CD4-positive, alpha-beta T cell treated with Interleukin-10 for 1 hour (primary cell): ENCODE measurements around the gene PPP1R12B.
A peak's percentile ranks its signal among the peaks of the same experiment; 100 is the strongest.
"Not testable (repeated sequence)": the region's sequence is repeated elsewhere in the genome, so short reads cannot be mapped to it uniquely, and the experiment has no call there.

Source experiments
- DNase-seq: peaks from one replicate; pipeline ENCODE4 v3.0.0-alpha.2; 2020

The PPP1R12B gene

GRCh38 chr1:202493112-202493511, 144.6 kb downstream of the PPP1R12B start:
- not testable (repeated sequence) for DNase-seq

GRCh38 chr1:202498542-202498941, 150.0 kb downstream of the PPP1R12B start:
- DNase-seq, result no peak

DNA sequence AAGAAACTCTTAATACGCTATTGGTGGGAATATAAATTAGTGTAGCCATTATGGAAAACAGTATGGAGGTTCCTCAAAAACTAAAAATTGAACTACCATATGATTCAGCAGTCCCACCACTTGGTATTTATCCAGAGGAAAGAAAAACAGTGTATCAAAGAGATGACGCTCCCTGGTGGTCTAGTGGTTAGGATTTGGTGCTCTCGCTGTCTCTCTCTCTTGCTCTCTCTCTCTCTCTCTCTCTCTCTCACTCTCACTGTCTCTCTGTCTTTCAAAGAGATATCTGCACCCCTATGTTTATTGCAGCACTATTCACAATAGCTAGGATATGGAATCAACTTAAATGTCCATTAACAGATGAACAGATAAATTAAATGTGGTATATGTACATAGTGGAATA, 151.5 kb downstream of the PPP1R12B start:
- DNase-seq, result not testable (repeated sequence)

DNA sequence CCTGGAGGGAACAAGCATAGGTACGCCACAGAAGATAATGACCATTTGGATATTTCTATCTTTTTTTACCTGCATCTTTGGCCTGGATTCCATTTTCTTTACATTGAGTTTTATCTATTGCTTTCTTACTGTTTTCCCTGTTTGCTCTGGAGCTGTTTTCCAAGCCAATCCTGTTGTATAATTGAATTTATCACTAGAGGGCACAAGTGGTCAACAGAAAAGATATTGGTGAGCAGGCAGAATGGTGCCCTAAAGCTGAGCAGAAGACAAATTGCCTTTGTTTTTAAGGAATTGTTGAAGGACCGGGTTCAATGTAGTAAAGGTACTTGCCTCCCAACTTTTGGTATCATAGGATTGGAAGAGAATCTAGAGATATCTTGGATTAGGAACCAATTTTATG, 152.8 kb downstream of the PPP1R12B start:
- no peak for DNase-seq

DNA sequence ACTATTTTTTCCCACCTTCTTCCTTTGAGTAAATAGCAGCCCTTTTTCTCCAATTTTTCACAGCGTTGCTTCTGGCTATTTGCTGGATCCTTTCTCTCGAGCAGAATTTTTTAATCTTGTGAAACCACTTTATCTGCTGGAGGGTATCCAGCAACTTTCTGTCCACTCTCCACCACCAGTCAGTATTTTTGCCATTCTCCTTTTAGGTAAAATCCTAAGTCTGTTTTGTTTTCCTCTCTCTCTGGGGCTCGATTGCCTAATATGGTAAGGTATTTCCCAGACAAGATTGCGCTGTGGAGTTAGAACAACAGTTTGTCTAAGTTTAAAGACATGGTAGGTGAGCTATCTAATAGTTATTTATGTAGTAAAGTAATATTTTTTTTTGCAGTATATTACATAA, 156.9 kb downstream of the PPP1R12B start:
- no peak for DNase-seq

GRCh38 chr1:202505880-202506575, 157.5 kb downstream of the PPP1R12B start:
- DNase-seq, result not testable (repeated sequence)

GRCh38 chr1:202508863-202509262, 160.4 kb downstream of the PPP1R12B start:
- DNase-seq, result not testable (repeated sequence)

DNA sequence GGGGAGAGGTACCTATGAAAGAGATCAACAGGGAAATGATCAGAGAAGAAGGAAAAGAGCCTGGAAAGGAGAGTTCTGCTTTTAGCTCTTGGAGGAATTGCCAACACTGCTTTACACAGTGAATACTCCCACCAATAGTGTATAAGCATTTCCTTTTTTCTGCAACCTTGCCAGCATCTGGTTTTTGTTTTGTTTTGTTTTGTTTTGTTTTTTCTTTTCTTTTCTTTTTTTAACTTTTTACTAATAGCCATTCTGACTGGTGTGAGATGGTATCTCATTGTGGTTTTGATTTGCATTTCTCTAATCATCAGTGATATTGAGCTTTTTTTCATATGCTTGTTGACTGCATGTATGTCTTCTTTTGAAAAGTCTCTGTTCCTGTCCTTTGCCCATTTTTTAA, 165.4 kb downstream of the PPP1R12B start:
- not testable (repeated sequence) for DNase-seq

- no peak for DNase-seq
Observed at GRCh38 chr1:202516434-202516877, 168.0 kb downstream of the PPP1R12B start.

DNA sequence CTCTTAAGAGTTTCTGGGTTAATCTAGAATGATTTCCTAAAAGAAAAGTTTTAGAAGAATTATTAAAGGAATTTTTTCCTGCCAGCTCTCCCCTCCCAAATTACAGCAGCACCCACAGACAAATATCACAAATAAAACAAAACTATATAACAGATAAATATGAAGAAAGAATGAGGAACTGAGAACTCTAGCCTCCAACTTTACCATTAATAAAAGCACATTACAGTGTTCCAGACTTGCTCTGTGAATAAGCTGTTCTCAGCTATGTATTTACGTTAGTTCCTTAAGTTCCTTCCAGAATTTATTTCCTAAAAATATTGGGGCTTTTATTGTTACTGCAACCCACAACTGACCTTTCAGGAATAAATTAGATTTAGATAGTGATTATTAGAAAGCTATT, 168.6 kb downstream of the PPP1R12B start:
- not testable (repeated sequence) for DNase-seq

GRCh38 chr1:202518180-202518579, 169.7 kb downstream of the PPP1R12B start:
- not testable (repeated sequence) for DNase-seq

- DNase-seq, result not testable (repeated sequence)
Observed at GRCh38 chr1:202518905-202519304, 170.4 kb downstream of the PPP1R12B start.

DNA sequence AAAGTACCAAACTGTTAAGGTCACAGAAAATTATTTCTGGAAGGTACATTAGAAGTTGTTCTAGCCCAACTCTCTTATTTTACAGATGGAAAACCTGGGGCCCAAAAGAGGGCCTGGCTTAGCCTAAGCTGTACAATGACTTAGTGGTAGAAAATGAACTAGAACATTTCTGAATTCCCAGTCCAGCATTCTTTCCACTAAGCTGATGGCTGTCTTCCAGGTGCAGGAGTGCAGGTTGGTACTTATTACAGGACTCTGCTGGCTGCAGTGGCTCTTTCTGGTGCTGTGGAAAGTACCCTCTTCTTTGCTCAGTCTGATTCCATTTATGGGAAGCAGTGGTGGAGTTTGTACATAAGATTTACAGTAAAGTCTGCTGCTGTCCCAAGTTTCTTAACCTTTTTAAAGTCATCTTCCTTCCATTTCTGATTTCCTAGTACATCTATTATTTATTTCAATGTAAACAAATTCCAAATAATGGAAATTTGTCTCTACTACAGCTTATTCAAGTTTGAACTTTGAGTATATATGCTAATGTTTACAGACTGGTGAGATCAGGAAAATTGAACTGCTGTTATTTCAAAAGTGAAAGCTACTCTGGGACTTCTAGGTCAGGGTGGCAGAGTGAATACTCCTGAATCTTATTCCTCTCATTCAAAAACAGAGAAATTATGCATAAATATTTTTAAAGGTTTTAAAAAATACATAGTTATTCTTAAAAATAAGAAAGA, 171.8 kb downstream of the PPP1R12B start:
- DNase-seq, result not testable (repeated sequence)

DNA sequence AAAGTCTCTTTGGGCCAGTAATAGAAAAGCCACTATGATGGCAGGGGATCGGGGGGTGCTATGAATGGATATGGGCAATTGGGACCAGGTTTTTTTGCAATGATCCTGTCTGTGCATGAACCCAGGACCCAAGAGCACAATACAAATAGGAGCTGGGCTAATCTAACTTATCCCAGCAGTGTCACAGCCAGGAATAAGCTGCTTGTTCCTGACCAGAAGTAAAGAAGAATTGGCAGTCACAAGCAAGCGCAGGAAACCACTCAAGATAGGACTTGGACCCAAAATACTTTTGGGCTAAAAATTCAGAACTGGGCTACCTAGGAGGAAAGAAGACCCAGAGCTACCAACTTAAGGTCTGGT, 172.3 kb downstream of the PPP1R12B start:
- not testable (repeated sequence) for DNase-seq

GRCh38 chr1:202521484-202521883, 173.0 kb downstream of the PPP1R12B start:
- not testable (repeated sequence) for DNase-seq

DNA sequence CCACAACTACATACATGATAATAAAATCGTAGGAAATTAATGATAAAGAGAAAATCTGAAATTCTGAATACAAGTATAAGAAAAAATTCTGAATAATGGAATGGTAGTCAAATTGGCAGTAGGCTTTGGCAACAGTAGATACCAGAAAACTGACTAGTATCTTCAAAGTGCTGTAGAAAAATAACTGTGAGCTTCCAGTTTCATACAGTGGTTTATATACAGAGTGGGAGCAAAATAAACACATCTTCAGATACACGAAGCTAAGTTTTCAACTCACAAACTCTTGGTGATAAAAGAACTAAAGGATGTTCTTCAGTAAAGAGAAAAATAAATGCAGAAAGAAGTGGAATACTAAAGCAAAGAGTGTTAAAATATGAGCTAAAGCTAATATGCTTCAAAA, 173.4 kb downstream of the PPP1R12B start:
- DNase-seq, result no peak

GRCh38 chr1:202526056-202526455, 177.6 kb downstream of the PPP1R12B start:
- DNase-seq, result not testable (repeated sequence)

- not testable (repeated sequence) for DNase-seq
Observed at GRCh38 chr1:202528096-202528722, 179.7 kb downstream of the PPP1R12B start.

DNA sequence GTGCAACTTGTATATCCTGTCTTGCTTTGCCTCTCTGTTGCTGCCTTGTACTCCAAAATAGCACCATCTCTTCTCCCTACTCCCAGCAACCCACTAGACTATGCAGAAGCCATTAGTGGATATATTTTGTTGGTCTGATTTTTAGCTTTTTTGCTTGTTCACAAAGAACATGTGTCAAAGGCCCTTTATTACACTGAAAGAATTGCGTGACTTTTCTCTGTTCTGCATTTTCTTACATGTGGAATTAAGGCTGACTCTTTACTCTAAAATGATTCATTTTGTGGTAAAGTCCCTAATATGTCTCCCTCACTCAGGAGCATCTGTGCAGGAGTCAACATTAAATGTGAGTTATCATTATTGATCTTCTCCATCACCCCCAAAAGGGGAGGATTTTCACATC, 182.2 kb downstream of the PPP1R12B start:
- DNase-seq, result not testable (repeated sequence)

DNA sequence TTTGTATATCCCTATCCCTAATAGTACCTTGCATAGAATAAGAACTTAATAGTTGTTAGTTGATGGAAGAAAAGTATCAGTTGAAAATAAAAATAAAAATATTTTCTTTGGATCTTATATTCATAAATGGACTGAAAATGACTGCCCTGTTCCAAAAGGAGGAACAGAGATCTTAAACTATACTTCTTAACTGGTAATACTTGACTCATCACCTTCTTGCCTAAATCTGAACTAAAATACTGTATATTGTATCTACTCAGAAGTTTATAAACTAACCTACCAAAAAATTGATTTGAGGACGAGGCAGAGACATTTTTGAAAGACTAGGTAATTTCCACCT, 182.9 kb downstream of the PPP1R12B start:
- no peak for DNase-seq

DNA sequence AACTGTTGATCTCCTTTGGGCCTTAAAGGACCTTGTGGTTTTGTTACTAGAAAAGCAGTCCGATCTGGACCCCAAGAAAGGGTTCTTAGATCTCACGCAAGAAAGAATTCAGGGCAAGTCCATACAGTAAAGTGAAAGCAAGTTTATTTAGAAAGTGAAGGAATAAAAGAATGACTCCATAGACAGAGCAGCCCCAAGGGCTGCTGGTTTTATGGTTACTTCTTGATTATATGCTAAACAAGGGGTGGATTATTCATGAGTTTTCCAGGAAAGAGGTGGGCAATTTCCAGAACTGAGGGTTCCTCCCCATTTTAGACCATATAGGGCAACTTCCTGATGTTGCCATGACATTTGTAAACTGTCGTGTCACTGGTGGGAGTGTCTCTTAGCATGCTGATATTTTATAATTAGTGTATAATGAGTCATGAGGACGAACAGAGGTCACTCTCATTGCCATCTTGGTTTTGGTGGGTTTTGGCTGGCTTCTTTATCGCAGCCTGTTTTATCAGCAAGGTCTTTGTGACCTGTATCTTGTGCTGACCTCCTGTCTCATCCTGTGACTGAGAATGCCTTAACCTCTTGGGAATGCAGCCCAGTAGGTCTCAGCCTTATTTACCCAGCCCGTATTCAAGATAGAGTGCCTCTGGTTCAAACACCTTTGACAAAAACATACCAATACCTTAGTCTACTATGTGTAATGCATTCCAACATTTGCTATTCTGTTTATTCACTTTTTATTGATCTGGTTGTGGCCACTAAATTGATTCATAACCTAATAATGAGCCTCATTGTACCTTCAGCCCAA, 183.5 kb downstream of the PPP1R12B start:
- peak; percentile 3 for DNase-seq

GRCh38 chr1:202539166-202539574, 190.7 kb downstream of the PPP1R12B start:
- DNase-seq, result not testable (repeated sequence)

GRCh38 chr1:202539583-202539982, 191.1 kb downstream of the PPP1R12B start:
- not testable (repeated sequence) for DNase-seq
